ENCODE data around the gene NT5DC2.

The NT5DC2 gene

DNA sequence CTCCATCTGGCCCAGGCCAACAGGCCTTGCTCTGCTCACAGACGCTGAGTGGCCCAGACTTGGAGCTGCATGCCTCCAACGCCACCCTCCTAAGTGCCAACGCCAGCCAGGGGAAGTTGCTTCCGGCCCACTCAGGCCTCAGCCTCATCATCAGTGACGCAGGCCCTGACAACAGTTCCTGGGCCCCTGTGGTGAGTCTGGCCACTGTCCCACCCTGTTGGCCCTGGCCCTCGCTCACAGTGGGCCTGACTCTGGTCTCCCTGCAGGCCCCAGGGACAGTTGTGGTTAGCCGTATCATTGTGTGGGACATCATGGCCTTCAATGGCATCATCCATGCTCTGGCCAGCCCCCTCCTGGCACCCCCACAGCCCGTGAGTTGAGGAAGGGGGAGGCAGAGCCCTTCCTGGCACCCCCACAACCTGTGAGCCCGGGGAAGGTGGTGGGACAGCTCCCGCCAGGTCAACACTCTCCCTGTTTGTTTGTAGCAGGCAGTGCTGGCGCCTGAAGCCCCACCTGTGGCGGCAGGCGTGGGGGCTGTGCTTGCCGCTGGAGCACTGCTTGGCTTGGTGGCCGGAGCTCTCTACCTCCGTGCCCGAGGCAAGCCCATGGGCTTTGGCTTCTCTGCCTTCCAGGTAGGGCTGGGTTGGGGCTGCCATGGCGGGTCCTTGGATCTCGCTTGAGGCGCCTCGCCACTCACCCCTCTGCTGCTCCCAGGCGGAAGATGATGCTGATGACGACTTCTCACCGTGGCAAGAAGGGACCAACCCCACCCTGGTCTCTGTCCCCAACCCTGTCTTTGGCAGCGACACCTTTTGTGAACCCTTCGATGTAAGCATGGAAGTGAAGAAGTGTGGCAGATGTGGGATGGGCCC lies 10.0 kb downstream of the NT5DC2 start:
- ATAC-seq = no peak; the same call in 2 of the 3 replicates
- TF ChIP-seq TOX (CRISPR knock-in tag; IDR thresholded peaks at IDR 0.05; ENCODE audit: borderline replicate concordance) (no peak), ESRRG (CRISPR knock-in tag; IDR thresholded peaks at IDR 0.05) (no peak), ARNTL (CRISPR knock-in tag; IDR thresholded peaks at IDR 0.05; ENCODE audit: borderline replicate concordance, low read depth) (no peak), RARB (CRISPR knock-in tag; IDR thresholded peaks at IDR 0.05) (no peak), ZC3H10 (CRISPR knock-in tag; IDR thresholded peaks at IDR 0.05) (no peak), OSR1 (CRISPR knock-in tag; IDR thresholded peaks at IDR 0.05) (no peak), ZFP30 (CRISPR knock-in tag; IDR thresholded peaks at IDR 0.05) (no peak), SNAI2 (CRISPR knock-in tag; IDR thresholded peaks at IDR 0.05) (no peak), CSDC2 (CRISPR knock-in tag; IDR thresholded peaks at IDR 0.05) (no peak)
- TF ChIP-seq, protein P1, sequence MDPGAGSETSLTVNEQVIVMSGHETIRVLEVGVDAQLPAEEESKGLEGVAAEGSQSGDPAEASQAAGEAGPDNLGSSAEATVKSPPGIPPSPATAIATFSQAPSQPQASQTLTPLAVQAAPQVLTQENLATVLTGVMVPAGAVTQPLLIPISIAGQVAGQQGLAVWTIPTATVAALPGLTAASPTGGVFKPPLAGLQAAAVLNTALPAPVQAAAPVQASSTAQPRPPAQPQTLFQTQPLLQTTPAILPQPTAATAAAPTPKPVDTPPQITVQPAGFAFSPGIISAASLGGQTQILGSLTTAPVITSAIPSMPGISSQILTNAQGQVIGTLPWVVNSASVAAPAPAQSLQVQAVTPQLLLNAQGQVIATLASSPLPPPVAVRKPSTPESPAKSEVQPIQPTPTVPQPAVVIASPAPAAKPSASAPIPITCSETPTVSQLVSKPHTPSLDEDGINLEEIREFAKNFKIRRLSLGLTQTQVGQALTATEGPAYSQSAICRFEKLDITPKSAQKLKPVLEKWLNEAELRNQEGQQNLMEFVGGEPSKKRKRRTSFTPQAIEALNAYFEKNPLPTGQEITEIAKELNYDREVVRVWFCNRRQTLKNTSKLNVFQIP (CRISPR knock-in tag; IDR thresholded peaks at IDR 0.05; ENCODE audit: borderline replicate concordance, low read depth) = no peak
- TF ChIP-seq, protein P2, sequence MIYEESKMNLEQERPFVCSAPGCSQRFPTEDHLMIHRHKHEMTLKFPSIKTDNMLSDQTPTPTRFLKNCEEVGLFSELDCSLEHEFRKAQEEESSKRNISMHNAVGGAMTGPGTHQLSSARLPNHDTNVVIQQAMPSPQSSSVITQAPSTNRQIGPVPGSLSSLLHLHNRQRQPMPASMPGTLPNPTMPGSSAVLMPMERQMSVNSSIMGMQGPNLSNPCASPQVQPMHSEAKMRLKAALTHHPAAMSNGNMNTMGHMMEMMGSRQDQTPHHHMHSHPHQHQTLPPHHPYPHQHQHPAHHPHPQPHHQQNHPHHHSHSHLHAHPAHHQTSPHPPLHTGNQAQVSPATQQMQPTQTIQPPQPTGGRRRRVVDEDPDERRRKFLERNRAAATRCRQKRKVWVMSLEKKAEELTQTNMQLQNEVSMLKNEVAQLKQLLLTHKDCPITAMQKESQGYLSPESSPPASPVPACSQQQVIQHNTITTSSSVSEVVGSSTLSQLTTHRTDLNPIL (CRISPR knock-in tag; IDR thresholded peaks at IDR 0.05; ENCODE audit: low read depth) = no peak
- TF ChIP-seq, protein P3, sequence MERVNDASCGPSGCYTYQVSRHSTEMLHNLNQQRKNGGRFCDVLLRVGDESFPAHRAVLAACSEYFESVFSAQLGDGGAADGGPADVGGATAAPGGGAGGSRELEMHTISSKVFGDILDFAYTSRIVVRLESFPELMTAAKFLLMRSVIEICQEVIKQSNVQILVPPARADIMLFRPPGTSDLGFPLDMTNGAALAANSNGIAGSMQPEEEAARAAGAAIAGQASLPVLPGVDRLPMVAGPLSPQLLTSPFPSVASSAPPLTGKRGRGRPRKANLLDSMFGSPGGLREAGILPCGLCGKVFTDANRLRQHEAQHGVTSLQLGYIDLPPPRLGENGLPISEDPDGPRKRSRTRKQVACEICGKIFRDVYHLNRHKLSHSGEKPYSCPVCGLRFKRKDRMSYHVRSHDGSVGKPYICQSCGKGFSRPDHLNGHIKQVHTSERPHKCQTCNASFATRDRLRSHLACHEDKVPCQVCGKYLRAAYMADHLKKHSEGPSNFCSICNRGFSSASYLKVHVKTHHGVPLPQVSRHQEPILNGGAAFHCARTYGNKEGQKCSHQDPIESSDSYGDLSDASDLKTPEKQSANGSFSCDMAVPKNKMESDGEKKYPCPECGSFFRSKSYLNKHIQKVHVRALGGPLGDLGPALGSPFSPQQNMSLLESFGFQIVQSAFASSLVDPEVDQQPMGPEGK (CRISPR knock-in tag; IDR thresholded peaks at IDR 0.05; ENCODE audit: borderline replicate concordance) = no peak
- TF ChIP-seq, protein P4, sequence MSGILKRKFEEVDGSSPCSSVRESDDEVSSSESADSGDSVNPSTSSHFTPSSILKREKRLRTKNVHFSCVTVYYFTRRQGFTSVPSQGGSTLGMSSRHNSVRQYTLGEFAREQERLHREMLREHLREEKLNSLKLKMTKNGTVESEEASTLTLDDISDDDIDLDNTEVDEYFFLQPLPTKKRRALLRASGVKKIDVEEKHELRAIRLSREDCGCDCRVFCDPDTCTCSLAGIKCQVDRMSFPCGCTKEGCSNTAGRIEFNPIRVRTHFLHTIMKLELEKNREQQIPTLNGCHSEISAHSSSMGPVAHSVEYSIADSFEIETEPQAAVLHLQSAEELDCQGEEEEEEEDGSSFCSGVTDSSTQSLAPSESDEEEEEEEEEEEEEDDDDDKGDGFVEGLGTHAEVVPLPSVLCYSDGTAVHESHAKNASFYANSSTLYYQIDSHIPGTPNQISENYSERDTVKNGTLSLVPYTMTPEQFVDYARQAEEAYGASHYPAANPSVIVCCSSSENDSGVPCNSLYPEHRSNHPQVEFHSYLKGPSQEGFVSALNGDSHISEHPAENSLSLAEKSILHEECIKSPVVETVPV (CRISPR knock-in tag; IDR thresholded peaks at IDR 0.05) = no peak

DNA sequence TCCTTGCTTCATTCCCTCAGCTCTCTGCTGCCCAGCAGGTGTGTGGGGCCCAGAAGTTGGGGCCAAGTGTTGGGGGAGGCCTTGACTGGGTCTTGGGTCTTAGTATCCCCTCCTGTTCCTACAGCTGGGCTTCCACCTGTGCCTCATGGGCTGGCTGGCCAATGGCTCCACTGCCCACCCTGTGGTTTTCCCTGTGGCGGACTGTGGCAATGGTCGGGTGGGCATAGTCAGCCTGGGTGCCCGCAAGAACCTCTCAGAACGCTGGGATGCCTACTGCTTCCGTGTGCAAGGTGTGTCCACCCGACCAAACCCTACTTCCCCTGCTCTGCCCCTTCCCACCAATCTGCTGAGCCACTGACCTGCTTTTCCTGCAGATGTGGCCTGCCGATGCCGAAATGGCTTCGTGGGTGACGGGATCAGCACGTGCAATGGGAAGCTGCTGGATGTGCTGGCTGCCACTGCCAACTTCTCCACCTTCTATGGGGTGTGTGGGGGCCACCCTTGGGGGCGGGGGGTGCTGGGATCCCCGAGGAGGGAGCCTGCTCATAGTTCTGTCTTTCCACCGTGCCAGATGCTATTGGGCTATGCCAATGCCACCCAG lies 10.9 kb downstream of the NT5DC2 start:
- ATAC-seq = no peak; the same call in 2 of the 3 replicates
- TF ChIP-seq, protein P4 (CRISPR knock-in tag; IDR thresholded peaks at IDR 0.05) = no peak
- TF ChIP-seq BACH2 (CRISPR knock-in tag; IDR thresholded peaks at IDR 0.05; ENCODE audit: borderline replicate concordance) (no peak), OSR1 (CRISPR knock-in tag; IDR thresholded peaks at IDR 0.05) (no peak), ZNF70 (CRISPR knock-in tag; IDR thresholded peaks at IDR 0.05) (no peak)
- TF ChIP-seq, protein P5, sequence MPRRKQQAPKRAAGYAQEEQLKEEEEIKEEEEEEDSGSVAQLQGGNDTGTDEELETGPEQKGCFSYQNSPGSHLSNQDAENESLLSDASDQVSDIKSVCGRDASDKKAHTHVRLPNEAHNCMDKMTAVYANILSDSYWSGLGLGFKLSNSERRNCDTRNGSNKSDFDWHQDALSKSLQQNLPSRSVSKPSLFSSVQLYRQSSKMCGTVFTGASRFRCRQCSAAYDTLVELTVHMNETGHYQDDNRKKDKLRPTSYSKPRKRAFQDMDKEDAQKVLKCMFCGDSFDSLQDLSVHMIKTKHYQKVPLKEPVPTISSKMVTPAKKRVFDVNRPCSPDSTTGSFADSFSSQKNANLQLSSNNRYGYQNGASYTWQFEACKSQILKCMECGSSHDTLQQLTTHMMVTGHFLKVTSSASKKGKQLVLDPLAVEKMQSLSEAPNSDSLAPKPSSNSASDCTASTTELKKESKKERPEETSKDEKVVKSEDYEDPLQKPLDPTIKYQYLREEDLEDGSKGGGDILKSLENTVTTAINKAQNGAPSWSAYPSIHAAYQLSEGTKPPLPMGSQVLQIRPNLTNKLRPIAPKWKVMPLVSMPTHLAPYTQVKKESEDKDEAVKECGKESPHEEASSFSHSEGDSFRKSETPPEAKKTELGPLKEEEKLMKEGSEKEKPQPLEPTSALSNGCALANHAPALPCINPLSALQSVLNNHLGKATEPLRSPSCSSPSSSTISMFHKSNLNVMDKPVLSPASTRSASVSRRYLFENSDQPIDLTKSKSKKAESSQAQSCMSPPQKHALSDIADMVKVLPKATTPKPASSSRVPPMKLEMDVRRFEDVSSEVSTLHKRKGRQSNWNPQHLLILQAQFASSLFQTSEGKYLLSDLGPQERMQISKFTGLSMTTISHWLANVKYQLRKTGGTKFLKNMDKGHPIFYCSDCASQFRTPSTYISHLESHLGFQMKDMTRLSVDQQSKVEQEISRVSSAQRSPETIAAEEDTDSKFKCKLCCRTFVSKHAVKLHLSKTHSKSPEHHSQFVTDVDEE (CRISPR knock-in tag; IDR thresholded peaks at IDR 0.05) = no peak
- TF ChIP-seq, protein P1 (CRISPR knock-in tag; IDR thresholded peaks at IDR 0.05; ENCODE audit: borderline replicate concordance, low read depth) = no peak

All from SK-N-SH treated with all-trans-retinoic acid at 6 μM for 48 hours (cell line).